WTC11 (cell line): Measurements from ENCODE around the gene FAM13A.

Source experiments
- CBFB ChIP-seq: sonication (generic); formaldehyde crosslinking; IDR thresholded peaks from 2 replicates; pipeline ENCODE4 v1.8.1; 2022; ENCODE audit warnings: mild to moderate bottlenecking, low read depth, missing genetic modification reagents
- CTCF ChIP-seq: fragments of 200-600 bp; IDR thresholded peaks from 2 replicates; pipeline ENCODE4 v1.8.0; 2022; ENCODE audit warnings: antibody characterized with exemption
- FOXK1 ChIP-seq: sonication (generic); formaldehyde crosslinking; IDR thresholded peaks from 2 replicates; pipeline ENCODE4 v1.8.0; 2022; ENCODE audit warnings: mild to moderate bottlenecking, moderate library complexity, missing genetic modification reagents
- IRF2 ChIP-seq: sonication (generic); formaldehyde crosslinking; IDR thresholded peaks from 2 replicates; pipeline ENCODE4 v1.8.0; 2022; ENCODE audit warnings: low read depth, missing genetic modification reagents, borderline replicate concordance
- TP53 ChIP-seq: sonication (generic); formaldehyde crosslinking; IDR thresholded peaks from 2 replicates; pipeline ENCODE4 v1.8.1; 2023; ENCODE audit warnings: mild to moderate bottlenecking, missing genetic modification reagents

GRCh38 chr4:89055157-89056080 is 1.6 kb downstream of the FAM13A start:
- TF ChIP-seq FOXK1: no peak
- TF ChIP-seq IRF2: no peak
- TF ChIP-seq TP53 (CRISPR knock-in tag): no peak
- TF ChIP-seq CTCF: no peak
- no peak for TF ChIP-seq CBFB (CRISPR knock-in tag)
